Chondrocyte (in vitro differentiated cells): ENCODE measurements around the gene MOB2. TPM values are rescaled to one million over a fixed set of nuclear protein-coding genes. Genes with fewer than 3 reads are reported as not detected.

ENCODE experiments used
- DNase-seq: peaks from one replicate; pipeline ENCODE4 v3.0.0; 2021; ENCODE audit warnings: mixed read lengths, low spot score
- H3K27ac Mint-ChIP-seq: one replicate; pipeline ENCODE4 v1.8.0; 2021; ENCODE audit warnings: mild to moderate bottlenecking, moderate library complexity, mixed read lengths; ENCODE audit not compliant: unreplicated experiment
- H3K27me3 Mint-ChIP-seq: 2 replicates; pipeline ENCODE4 v1.8.0; 2021; ENCODE audit warnings: low read depth, mixed read lengths
- H3K36me3 Mint-ChIP-seq: 2 replicates; pipeline ENCODE4 v1.8.0; 2021; ENCODE audit warnings: low read depth, mixed read lengths
- H3K4me1 Mint-ChIP-seq: 2 replicates; pipeline ENCODE4 v1.8.0; 2021; ENCODE audit warnings: low read depth, mild to moderate bottlenecking, mixed read lengths
- H3K4me3 Mint-ChIP-seq: one replicate; pipeline ENCODE4 v1.8.0; 2021; ENCODE audit warnings: mild to moderate bottlenecking, moderate library complexity, mixed read lengths; ENCODE audit not compliant: unreplicated experiment
- H3K9me3 Mint-ChIP-seq: 2 replicates; pipeline ENCODE4 v1.8.0; 2021; ENCODE audit warnings: low read depth, mixed read lengths
- CTCF ChIP-seq: fragments of 200-600 bp; sonication (generic); IDR thresholded peaks from 2 replicates; pipeline ENCODE4 v1.5.0; 2021; ENCODE audit warnings: antibody characterized with exemption, mild to moderate bottlenecking, moderate library complexity
- total RNA-seq: library from RNA; stranded (reverse); gene quantifications from 3 replicates; pipeline ENCODE4 v1.2.1, GENCODE V29; 2021

MOB2 gene
- total RNA-seq, 1 donor from 2014 or later: 28.0 TPM

GRCh38 chr11:1497600-1497999, 11.0 kb upstream of the MOB2 start:
- Mint-ChIP-seq H3K9me3 (peaks cover 10% of the 10 kb centered on the region), H3K4me3 (no peak overlapping the region), H3K27ac (no peak overlapping the region), H3K27me3 (no peaks in the 10 kb centered on the region), H3K36me3 (peaks cover 3% of the 10 kb centered on the region), H3K4me1 (peaks cover 20% of the 10 kb centered on the region)
- no peak for TF ChIP-seq CTCF
- no peak for DNase-seq

GRCh38 chr11:1496761-1497095, 10.1 kb upstream of the MOB2 start:
- Mint-ChIP-seq H3K27me3 (no peaks in the 10 kb centered on the region), H3K27ac (no peak overlapping the region), H3K36me3 (peaks cover 3% of the 10 kb centered on the region), H3K9me3 (peaks cover 10% of the 10 kb centered on the region), H3K4me3 (no peak overlapping the region), H3K4me1 (peaks cover 20% of the 10 kb centered on the region)
- no peak for TF ChIP-seq CTCF
- no peak for DNase-seq

- Mint-ChIP-seq H3K4me1 (peaks cover 20% of the 10 kb centered on the region), H3K27ac (no peak overlapping the region), H3K27me3 (no peaks in the 10 kb centered on the region), H3K36me3 (peaks cover 3% of the 10 kb centered on the region), H3K4me3 (no peak overlapping the region), H3K9me3 (peaks cover 10% of the 10 kb centered on the region)
- no peak for DNase-seq
- TF ChIP-seq CTCF: no peak
These were observed 9.6 kb upstream of the MOB2 start for GRCh38 chr11:1496091-1496760.

- peaks cover 20% of the 10 kb centered on the region for H3K4me1 Mint-ChIP-seq
- peaks cover 10% of the 10 kb centered on the region for H3K9me3 Mint-ChIP-seq
- no peak overlapping the region for H3K27ac Mint-ChIP-seq
- no peak for DNase-seq
- H3K4me3 Mint-ChIP-seq: no peak overlapping the region
- H3K27me3 Mint-ChIP-seq: no peaks in the 10 kb centered on the region
- no peak for TF ChIP-seq CTCF
- H3K36me3 Mint-ChIP-seq: peaks cover 1% of the 10 kb centered on the region
These were observed 8.1 kb upstream of the MOB2 start for GRCh38 chr11:1494650-1495049.

- Mint-ChIP-seq H3K27me3 (no peaks in the 10 kb centered on the region), H3K9me3 (peaks cover 10% of the 10 kb centered on the region), H3K4me1 (peaks cover 22% of the 10 kb centered on the region), H3K27ac (no peak overlapping the region), H3K36me3 (peaks cover 1% of the 10 kb centered on the region), H3K4me3 (no peak overlapping the region)
- no peak for TF ChIP-seq CTCF
- DNase-seq: no peak
These were observed 7.2 kb upstream of the MOB2 start for GRCh38 chr11:1493650-1494244.
